ENCODE data around the gene PVRIG.
"Not testable (repeated sequence)": the region's sequence is repeated elsewhere in the genome, so short reads cannot be mapped to it uniquely, and the experiment has no call there.

PVRIG gene

DNA sequence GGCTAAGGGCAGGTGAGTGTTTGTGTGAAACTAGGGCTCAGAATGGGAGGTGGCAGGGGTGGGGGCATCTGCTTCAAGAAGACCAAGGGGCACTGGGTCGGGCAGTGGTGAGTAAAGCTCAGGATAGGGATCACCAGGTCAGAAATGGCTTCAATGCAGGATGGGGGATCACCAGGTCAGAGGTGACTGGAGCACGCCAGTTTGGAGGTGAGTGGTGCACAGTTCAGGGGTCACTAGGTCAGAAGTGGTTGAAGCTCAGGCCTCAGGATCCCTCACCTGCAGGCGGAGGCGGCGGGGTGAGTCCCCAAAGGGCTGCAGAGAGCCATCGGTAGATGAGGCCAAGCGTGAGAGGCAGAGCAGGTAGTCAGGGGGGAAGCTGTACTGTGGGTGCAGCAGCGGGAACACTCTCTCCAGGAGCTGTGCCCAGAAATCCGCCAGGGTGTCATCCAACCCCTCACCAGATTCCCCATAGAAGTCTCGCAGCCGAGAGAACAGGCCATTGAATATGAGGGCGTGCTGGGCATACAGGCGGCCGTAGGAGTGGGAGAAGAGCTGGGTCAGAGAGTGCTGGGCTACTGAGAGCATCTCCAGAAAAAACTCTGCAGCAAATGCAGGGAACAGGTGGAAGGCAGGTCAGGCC lies 44.3 kb upstream of the PVRIG start:
- TF ChIP-seq, protein P1, sequence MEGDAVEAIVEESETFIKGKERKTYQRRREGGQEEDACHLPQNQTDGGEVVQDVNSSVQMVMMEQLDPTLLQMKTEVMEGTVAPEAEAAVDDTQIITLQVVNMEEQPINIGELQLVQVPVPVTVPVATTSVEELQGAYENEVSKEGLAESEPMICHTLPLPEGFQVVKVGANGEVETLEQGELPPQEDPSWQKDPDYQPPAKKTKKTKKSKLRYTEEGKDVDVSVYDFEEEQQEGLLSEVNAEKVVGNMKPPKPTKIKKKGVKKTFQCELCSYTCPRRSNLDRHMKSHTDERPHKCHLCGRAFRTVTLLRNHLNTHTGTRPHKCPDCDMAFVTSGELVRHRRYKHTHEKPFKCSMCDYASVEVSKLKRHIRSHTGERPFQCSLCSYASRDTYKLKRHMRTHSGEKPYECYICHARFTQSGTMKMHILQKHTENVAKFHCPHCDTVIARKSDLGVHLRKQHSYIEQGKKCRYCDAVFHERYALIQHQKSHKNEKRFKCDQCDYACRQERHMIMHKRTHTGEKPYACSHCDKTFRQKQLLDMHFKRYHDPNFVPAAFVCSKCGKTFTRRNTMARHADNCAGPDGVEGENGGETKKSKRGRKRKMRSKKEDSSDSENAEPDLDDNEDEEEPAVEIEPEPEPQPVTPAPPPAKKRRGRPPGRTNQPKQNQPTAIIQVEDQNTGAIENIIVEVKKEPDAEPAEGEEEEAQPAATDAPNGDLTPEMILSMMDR (IDR thresholded peaks at IDR 0.05; ENCODE audit: low read depth, low read length, missing control alignments): no peak
- DNase-seq (ENCODE audit: low read depth): no peak
- H3K4me3 ChIP-seq (ENCODE audit: low read depth, low read length): no peak overlapping the region

DNA sequence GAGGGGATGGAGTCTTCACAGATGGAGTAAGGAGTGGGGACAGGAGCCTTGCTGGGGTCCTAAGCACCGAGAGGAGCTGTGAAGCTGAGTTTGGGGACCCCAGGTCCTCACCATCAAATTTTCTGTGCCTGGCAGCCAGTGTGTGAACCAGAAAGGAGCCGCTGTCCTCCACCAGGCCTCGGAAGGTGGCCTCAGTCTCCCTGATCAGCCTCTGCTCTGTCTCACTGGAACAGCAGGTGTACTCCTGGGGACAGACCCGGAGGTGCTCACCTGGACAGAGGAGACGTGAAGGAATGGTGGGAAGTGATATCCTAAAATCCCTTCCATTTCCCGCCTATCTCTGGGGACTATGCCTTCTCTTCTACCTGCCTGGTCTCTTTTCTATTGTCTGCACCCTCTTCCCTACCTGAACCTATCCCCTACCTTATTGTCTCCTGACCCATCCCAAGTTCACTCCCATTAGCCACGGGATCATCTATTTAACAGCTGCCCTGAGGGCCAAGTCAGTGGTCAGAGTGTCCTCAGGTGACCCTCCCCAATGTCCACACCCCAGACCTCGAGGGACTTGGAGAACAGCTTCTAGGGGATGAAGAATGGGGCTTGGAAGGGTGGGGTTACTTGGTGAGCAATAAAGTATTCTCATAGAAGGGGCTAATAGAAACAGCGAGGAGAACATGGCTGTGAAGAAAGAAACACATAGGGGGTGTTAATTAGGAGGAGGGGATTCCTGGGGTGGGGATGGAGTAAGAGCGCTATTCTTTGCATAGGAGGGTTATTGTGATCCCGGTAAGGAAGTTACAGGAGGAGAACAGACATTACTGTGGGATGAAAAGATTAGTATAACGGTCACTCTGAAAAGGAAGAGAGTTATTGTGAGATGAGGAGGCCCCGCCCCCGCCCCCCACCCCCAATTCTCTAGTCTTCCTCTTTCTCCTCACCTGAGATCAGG lies 43.4 kb upstream of the PVRIG start:
- DNase-seq (ENCODE audit: low read depth): no peak
- peak overlapping the region; percentile 81 for H3K4me3 ChIP-seq (ENCODE audit: low read depth, low read length)
- TF ChIP-seq, protein P1 (IDR thresholded peaks at IDR 0.05; ENCODE audit: low read depth, low read length, missing control alignments): no peak

DNA sequence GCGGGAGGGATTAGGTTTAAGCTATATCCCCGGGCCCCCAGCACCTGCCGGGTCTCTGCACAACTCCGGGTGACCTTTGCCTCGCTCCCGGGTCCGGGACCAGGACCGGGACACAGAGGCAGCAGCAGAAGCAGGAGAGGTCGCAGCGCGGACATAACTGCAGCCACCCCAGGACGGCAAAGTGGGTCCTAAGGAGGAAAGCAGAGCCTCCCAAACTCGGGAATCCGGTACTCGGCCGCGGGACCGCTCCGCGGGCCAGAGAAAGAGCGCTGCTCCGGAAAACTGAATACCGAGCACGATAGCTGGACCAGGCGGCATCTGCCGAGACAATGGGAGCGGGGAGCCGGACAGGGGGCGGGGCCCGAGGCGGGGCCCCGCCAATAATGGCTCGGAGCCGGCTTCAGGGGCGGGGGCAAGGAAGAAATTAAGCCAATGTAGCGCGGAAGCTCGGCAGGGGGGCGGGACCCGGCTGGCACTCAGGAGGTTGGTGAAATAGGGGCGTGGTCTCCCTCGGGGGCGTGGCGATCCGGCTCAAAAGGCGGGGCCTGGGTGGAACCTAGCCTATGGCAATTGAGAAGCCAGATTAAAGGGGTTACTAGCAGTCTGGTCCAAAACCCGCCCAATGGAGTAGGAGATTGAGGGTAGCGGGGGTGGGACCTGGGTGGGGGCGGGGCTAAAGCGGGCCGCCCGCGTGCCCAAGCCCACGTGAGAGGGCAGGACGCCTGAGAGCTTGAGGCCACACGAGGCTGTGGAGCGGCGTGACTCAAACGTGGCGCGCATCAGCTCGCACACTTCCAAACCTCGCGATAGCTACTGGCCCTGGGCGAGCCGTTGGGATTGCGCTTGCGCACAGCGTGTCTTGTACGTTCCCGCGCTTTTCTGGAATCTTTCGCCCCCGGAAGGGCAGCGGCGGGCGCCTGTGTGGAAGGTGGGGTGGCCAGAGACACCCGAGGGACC lies 42.4 kb upstream of the PVRIG start, which contains the start of the genes GPC2 and STAG3:
Gene GPC2 (minus strand): TSS at position 337 of the 957 bp plus-strand sequence. CDS start 182 bp downstream, at position 155.
Gene STAG3 (plus strand): TSS at position 874 of the 957 bp plus-strand sequence. CDS start 2,639 bp downstream, outside the sequence.
- peak; percentile 89 for DNase-seq (ENCODE audit: low read depth)
- TF ChIP-seq, protein P1 (IDR thresholded peaks at IDR 0.05; ENCODE audit: low read depth, low read length, missing control alignments): no peak
- peak within 1 kb of the TSS; percentile 81 for H3K4me3 ChIP-seq (ENCODE audit: low read depth, low read length)

DNA sequence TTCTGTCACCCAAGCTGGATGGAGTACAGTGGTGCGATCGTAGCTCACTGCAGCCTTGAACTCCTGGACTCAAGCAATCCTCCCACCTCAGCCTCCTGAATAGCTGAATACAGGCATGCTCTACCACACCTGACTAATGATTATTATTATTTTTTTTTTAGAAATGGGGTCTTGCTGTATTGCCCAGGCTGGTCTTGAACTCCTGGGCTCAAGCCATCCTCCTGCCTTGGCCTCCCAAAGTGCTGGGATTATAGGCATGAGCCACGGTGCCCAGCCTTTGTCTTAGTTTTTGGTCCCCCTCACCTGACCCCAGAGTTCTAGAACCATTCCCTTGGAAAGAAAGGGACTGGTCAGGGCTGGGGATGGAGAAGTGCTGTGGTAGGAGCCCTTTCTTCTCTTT lies 39.7 kb upstream of the PVRIG start:
- not testable (repeated sequence) for H3K4me3 ChIP-seq (ENCODE audit: low read depth, low read length); DNase-seq (ENCODE audit: low read depth)

- not testable (repeated sequence) for DNase-seq (ENCODE audit: low read depth); H3K4me3 ChIP-seq (ENCODE audit: low read depth, low read length)
Measured at GRCh38 chr7:100182616-100183015, 37.1 kb upstream of the PVRIG start.

- H3K4me3 ChIP-seq (ENCODE audit: low read depth, low read length); DNase-seq (ENCODE audit: low read depth): not testable (repeated sequence)
Measured at GRCh38 chr7:100183090-100183489, 36.7 kb upstream of the PVRIG start.

DNA sequence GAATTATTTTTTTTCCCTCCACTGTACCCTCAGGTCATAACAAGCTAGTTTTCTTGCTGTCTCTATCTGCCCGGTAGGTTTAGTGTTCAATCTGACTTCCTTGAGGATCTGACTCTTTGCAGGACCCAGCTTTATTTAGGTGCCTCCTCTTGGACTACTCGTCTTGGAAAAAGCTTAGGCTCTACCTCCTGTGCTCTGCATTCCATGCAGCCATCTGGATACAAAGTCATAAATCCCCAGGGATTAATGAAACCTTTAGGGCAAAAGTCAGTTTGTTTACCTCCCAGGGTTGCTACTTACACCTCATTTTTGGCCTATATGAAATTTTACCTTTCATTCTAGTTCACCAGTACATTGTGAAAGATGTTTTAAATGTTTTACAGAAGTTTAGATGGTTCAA lies 34.0 kb upstream of the PVRIG start:
- no peak for DNase-seq (ENCODE audit: low read depth)
- TF ChIP-seq, protein P1 (IDR thresholded peaks at IDR 0.05; ENCODE audit: low read depth, low read length, missing control alignments): no peak
- H3K4me3 ChIP-seq (ENCODE audit: low read depth, low read length): no peak overlapping the region

- DNase-seq (ENCODE audit: low read depth): no peak
- TF ChIP-seq, protein P1 (IDR thresholded peaks at IDR 0.05; ENCODE audit: low read depth, low read length, missing control alignments): peak; percentile 34
- no peak overlapping the region for H3K4me3 ChIP-seq (ENCODE audit: low read depth, low read length)
Measured at GRCh38 chr7:100189061-100189460, 30.7 kb upstream of the PVRIG start.

Data from GM12864 (cell line).